ENCODE measurements around the gene TNFSF12. TPM values are rescaled to one million over a fixed set of nuclear protein-coding genes. Genes with fewer than 3 reads are reported as not detected.

TNFSF12 gene
- total and polyA plus RNA-seq, 9 of the 15 experiments (the other 6 are each of a cell fraction or from before 2014, with no cell fraction given), result 0.03 to 0.95 (median 0.19) TPM; not detected in 3

GRCh38 chr17:7550344-7550743 is 1.5 kb downstream of the TNFSF12 start:
- WGBS (ENCODE audit: insufficient coverage, low coverage, missing lambda C conversion rate), result 10% methylated on average over 6 of the region's 6 CpGs
- no peak overlapping the region for H3K9ac ChIP-seq (ENCODE audit: insufficient read depth in 1 of 2, low read depth in 2 of 2, low read length in 2 of 2)
- no peaks in the 10 kb centered on the region for H3K9me3 ChIP-seq (replicated peaks; ENCODE audit: control insufficient read depth, insufficient read depth, low read depth, low read length)
- BruUV-seq (replicated peaks), result no TSS peak
- intact Hi-C loops (cut with micrococcal nuclease) (no loop called here), in situ Hi-C loops (cut with MboI) (loop anchor here (10.0 to 25.0 kb wide), 2 partner anchors 196 to 513 kb away; partner anchors contain the start of genes KCTD11, SLC16A11, SLC16A13 and TMEM95)
- H2AFZ ChIP-seq (ENCODE audit: low read depth, low read length), result no peak overlapping the region
- no peaks in the 10 kb centered on the region for H3K27me3 ChIP-seq (ENCODE audit: control insufficient read depth in 2 of 2, insufficient read depth in 2 of 2, low read length in 2 of 2)
- ChIA-PET POLR2A (interaction anchor here (0.6 to 0.7 kb wide), 3 partner anchors 9 to 37 kb away, joined by 3 to 5 read pairs (median 3); no protein-coding TSS in a partner anchor), CTCF (ENCODE audit: low intra/inter-chr PET ratio) (no interaction called here)
- no peak overlapping the region for H3K4me3 ChIP-seq
- no peaks in the 10 kb centered on the region for H3K79me2 ChIP-seq (ENCODE audit: control insufficient read depth, insufficient read depth, low read length)
- ATAC-seq, result no peak
- no peak overlapping the region for H3K27ac ChIP-seq (ENCODE audit: extremely low read depth, low read depth, low read length)
- no peak for TF ChIP-seq CREB3L1 (IDR thresholded peaks at IDR 0.05; ENCODE audit: borderline replicate concordance, low read depth)
- TF ChIP-seq ZZZ3 (IDR thresholded peaks at IDR 0.05), result no peak
- TF ChIP-seq MYC (IDR thresholded peaks at IDR 0.05; ENCODE audit: low read depth, low read length), result no peak
- no peak for TF ChIP-seq MYC (CRISPR knock-in tag; IDR thresholded peaks at IDR 0.05; ENCODE audit: borderline replicate concordance, low read depth)
- TF ChIP-seq MEIS2 (IDR thresholded peaks at IDR 0.05; ENCODE audit: partially characterized antibody), result peak; percentile 52
- no peak for TF ChIP-seq PBX2 (CRISPR knock-in tag; IDR thresholded peaks at IDR 0.05; ENCODE audit: low read depth)
- 0 out of 2 replicates have a peak, but pooled peaks have one; percentile 35 for TF ChIP-seq PBX2 (tag; conservative IDR thresholded peaks at IDR 0.05; ENCODE audit: low read depth)
- TF ChIP-seq USF1 (CRISPR knock-in tag; IDR thresholded peaks at IDR 0.05), result 0 out of 2 replicates have a peak, but pooled peaks have one; percentile 35
- no peak for TF ChIP-seq NFYB (IDR thresholded peaks at IDR 0.05; ENCODE audit: extremely low read depth, insufficient read length)
- H3K4me1 ChIP-seq (replicated peaks in 1 of 2; ENCODE audit: control insufficient read depth in 2 of 2, insufficient read depth in 2 of 2, low read length in 2 of 2), result peaks cover 8 to 25% of the 10 kb centered on the region in 2 experiments; a peak in 4 of 5 replicates
- DNase-seq (ENCODE audit: extremely low read depth in 1 of 4, low spot score in 3 of 4), result no peak
- no peak for FAIRE-seq
- H3K9me1 ChIP-seq (ENCODE audit: control insufficient read depth, insufficient read depth, low read length), result no peaks in the 10 kb centered on the region
- no peak overlapping the region for H3K4me2 ChIP-seq (ENCODE audit: insufficient read depth, low read length)
- H4K20me1 ChIP-seq (replicated peaks; ENCODE audit: control insufficient read depth, insufficient read depth, low read length), result no peaks in the 10 kb centered on the region
- no peaks in the 10 kb centered on the region for H3K36me3 ChIP-seq (ENCODE audit: control insufficient read depth, insufficient read depth, low read length)
